GM21717 (cell line): ENCODE data around the gene BPIFB6.

ENCODE experiments used
- ATAC-seq: cut with Tn5 transposase; IDR thresholded peaks from one replicate; pipeline ENCODE4 v1.9.1; 2021; ENCODE audit warnings: mild to moderate bottlenecking, moderate library complexity; ENCODE audit not compliant: unreplicated experiment

Gene BPIFB6

DNA sequence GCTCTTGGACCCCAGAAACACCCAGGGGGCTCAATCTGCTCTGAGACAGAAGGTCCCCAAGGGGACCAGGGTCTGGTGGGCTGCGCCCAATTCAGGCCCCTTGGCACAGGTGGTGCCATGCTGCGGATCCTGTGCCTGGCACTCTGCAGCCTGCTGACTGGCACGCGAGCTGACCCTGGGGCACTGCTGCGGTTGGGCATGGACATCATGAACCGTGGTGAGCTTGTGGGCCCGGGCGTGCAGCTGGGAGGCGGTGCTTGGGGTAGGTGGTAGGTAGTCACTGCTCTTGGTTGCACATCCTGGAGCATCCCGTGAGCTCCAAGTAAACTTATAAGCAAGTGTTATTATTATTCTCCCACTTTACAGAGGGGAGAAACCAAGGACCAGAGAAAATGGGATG, at the start of gene BPIFB6:
TSS of gene BPIFB6 (plus strand) at position 118 of the 400 bp plus-strand sequence. CDS start at position 118, 0 bp downstream.
- ATAC-seq, result no peak

DNA sequence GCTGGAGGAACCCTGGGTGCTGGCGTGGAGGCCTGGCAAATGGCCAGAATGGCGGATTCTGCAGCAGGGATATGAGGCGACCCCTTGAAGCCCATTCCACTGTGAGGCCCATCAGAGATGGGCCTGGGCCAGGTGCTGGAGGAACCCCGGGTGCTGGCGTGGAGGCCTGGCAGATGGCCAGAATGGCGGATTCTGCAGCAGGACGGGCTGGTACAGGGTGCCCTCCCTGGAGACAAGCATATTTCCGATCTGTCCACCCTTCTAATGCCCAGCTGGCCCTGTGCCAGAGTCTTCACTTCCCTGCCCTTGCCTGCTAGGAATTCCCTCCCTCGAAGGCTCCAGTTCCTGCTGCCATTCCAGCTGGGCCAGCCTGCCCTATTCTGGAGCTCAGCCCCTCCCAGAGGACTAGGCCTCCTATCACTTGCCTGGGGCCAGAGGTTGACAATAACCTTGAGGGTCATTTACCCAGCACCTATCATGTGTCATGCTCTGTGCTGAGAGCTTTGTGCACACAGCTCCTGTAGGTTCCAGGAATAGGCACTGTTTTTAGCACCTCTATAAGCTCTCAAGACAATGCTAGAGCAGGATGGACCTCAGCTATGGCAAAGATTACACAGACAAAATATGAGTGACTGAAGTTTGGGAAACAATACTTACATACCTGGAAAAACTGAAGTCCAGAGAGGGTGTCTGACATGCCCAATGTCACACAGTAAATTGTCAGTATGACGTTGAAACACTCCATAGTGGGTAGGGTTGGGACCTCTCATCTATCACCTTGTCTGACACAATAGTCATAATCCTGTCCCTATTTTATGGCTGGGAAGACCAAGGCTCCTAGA, 48.6 kb upstream of the BPIFB6 start:
- no peak for ATAC-seq

DNA sequence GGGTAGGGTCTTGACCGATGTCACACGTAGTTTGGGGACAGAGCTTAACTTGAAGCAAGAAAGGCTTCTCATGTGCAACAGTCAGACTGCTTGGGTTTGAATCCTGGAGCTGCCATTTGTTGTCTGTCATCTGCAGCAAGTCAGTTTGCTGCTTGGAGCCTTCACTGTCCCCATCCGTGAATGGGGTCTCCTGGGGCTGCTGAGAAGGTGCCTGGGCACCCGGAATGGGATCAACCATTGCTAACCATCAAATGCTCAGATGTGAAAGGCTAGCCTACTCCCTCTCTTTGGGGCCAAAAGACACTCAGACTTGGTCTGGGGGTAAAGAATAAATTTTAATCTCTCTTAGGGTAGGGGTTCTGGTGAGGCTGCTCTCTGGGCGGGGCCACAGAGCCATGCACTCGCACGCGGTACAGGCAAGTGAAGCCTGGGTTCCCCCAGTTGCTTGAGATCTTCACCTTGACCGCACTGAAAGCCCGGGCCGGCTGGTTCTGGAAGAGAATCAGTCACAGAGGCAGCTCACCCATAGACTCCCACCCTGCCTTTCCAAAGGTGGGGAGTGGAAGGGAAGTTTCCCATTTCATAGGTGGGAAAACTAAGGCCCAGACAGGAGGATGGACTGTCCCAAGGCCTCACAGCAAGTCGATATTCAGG, 47.9 kb upstream of the BPIFB6 start:
- no peak for ATAC-seq

GRCh38 chr20:32984196-32984595, 47.3 kb upstream of the BPIFB6 start:
- ATAC-seq, result no peak

- no peak for ATAC-seq
Observed at GRCh38 chr20:32984631-32985354, 46.7 kb upstream of the BPIFB6 start.

GRCh38 chr20:32985596-32985995, 45.9 kb upstream of the BPIFB6 start:
- ATAC-seq, result no peak

GRCh38 chr20:32986331-32986966, 45.0 kb upstream of the BPIFB6 start:
- no peak for ATAC-seq

GRCh38 chr20:32987044-32987825, 44.2 kb upstream of the BPIFB6 start:
- ATAC-seq, result no peak

GRCh38 chr20:32988008-32988407, 43.4 kb upstream of the BPIFB6 start:
- no peak for ATAC-seq

DNA sequence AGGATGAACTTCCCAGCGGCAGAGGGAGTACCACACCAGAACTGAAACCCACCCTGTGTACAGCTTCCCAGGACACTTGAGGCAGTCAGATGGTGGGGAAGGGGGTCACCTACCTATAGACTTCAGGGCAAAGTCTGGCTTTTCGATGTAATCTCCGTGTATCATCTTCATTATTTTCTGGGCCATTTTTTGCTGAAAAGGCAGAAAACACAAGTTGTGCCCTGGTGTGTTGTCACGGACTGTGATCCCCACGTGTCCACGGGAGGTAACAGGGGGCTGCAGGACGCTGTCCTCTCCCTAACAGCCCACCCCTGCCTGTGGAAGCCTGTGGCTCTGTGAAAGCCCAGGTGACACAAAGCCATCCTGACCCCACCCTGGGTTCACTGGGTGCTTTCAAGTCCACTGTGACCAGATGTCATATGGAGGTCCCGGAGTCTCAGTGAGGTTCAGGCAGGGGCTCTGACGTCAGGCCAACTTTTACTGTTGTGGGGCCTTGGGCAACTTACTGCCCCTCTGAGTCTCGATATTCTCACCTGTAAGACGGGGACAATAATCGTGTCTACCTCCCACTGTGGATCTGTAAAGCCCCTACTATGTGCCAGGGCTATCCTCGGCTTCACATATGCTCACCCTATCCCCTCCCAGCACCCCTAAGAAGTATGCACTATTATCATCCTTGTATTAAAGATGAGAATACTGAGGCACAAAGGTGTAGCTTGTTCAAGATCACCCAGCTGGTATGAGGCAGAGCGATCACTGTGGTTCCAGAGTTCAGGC, 41.8 kb upstream of the BPIFB6 start:
- ATAC-seq, result no peak

- ATAC-seq, result no peak
Observed at GRCh38 chr20:32990426-32990825, 41.0 kb upstream of the BPIFB6 start.

DNA sequence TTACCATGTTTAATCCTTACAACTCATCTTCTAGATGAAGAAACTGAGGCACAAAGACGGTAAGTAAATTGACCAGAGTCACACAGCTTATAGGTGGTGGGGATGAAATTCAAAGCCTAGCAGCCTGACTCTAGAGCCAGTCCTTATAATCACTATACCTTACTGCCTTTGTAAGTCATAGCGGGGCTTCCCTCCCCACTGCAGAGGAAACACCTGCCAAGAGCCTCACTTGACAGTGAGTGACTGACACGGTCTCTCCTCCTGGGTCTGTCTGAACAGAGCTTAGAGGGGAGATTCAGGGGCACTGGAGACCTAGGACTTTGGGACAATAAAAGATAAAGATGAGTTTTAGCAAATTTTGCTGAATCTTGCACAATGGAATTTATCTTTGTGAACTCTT, 40.1 kb upstream of the BPIFB6 start:
- no peak for ATAC-seq

GRCh38 chr20:32991792-32992641, 39.4 kb upstream of the BPIFB6 start:
- no peak for ATAC-seq

- ATAC-seq, result no peak
Observed at GRCh38 chr20:32993496-32994050, 37.9 kb upstream of the BPIFB6 start.

DNA sequence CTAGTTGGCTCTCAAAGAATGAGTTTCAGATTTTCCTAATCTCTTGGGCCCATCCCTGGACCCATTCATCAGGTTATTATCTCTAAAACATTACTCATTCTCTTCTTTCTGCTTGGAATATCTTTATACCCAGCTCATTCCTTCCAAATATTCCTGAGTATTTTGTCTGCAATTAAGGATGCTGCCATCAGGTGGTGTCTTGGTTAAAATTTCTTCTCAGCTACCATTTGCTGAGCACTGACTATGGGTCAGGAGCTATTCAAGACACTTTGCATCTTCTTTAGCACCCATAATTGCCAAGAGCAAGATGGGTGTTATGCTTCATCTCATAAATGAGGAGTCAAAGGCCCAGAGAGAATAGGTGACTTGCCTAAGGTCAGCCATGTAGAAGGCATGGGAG, 35.6 kb upstream of the BPIFB6 start:
- no peak for ATAC-seq

- ATAC-seq, result no peak
Observed at GRCh38 chr20:32997431-32997830, 34.0 kb upstream of the BPIFB6 start.

DNA sequence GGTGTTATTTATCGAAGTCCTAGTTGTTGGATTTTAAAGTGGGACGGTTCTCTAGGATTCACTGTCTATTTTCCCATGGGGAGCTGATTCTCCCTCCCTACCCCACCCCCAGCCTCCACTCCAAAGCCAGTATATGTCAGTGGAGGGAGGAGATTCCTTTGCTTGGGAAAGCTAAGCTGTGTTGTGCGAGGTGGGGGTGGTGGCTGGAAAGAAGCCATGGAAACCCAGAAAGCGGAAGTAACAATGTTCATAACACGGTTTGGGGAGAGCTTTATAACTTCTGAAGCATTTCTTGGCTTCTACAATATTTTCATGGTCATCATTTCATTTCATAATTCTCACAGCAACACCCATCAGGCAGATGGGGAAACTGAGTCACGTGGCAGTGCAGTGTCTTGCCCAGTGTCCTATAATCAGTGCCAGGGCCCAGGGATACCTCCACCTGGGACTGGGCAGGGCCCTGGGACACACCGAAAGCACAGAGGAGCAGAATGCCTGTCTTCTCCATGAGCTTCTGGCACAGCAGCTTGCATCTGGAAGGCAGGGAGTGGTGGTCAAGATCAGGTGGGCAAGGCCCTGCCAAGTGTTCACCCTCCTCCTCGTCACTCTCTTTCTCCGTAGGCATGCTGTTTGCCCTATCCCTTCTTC, 31.7 kb upstream of the BPIFB6 start:
- no peak for ATAC-seq
